K562 (cell line): ENCODE measurements around the gene RNF123. TPM values are rescaled to one million over a fixed set of nuclear protein-coding genes. Genes with fewer than 3 reads are reported as not detected.

Experiments
- CBX1 ChIP-seq: sonication (generic); IDR thresholded peaks from 2 replicates; pipeline ENCODE4 v1.6.1; 2016; ENCODE audit warnings: antibody characterized with exemption, low read depth, mild to moderate bottlenecking
- CCNT2 ChIP-seq: IDR thresholded peaks from 2 replicates; pipeline ENCODE4 v1.6.1; 2011; ENCODE audit warnings: borderline replicate concordance, low read depth, mild to moderate bottlenecking, moderate library complexity, mixed read lengths, low read length; ENCODE audit not compliant: insufficient read length; ENCODE audit errors: extremely low read depth
- E2F5 ChIP-seq: sonication (generic); formaldehyde crosslinking; IDR thresholded peaks from 2 replicates; pipeline ENCODE4 v1.8.0; 2022; ENCODE audit warnings: mild to moderate bottlenecking, missing genetic modification reagents
- FIP1L1 ChIP-seq: fragments of 200-400 bp; formaldehyde crosslinking; IDR thresholded peaks from 2 replicates; pipeline ENCODE4 v1.6.1; 2018; ENCODE audit warnings: mild to moderate bottlenecking, low read depth, low read length; ENCODE audit not compliant: poor library complexity, severe bottlenecking
- GABPB1 ChIP-seq: sonication (generic); formaldehyde crosslinking; IDR thresholded peaks from 2 replicates; pipeline ENCODE4 v1.8.0; 2022; ENCODE audit warnings: mild to moderate bottlenecking, missing genetic modification reagents
- HMG20B ChIP-seq: fragments of 250-450 bp; sonication (Bioruptor Pico); IDR thresholded peaks from 2 replicates; pipeline ENCODE4 v1.5.0; 2021; ENCODE audit warnings: mild to moderate bottlenecking
- HMGN3 ChIP-seq: IDR thresholded peaks from 2 replicates; pipeline ENCODE4 v1.6.1; 2011; ENCODE audit warnings: borderline replicate concordance, low read depth, mild to moderate bottlenecking, mixed read lengths, low read length; ENCODE audit not compliant: insufficient read length; ENCODE audit errors: extremely low read depth
- MTA3 ChIP-seq: fragments of 450-650 bp; formaldehyde crosslinking; IDR thresholded peaks from 2 replicates; pipeline ENCODE4 v1.6.1; 2017; ENCODE audit warnings: mild to moderate bottlenecking, borderline replicate concordance
- PCBP2 ChIP-seq: fragments of 200-400 bp; formaldehyde crosslinking; IDR thresholded peaks from 2 replicates; pipeline ENCODE4 v1.6.1; 2018; ENCODE audit warnings: low read length, low read depth, mild to moderate bottlenecking, moderate library complexity; ENCODE audit not compliant: poor library complexity, severe bottlenecking
- POLR2G ChIP-seq: fragments of 200-400 bp; formaldehyde crosslinking; IDR thresholded peaks from 2 replicates; pipeline ENCODE4 v1.6.1; 2017; ENCODE audit warnings: low read depth, mild to moderate bottlenecking, antibody characterized with exemption, low read length, moderate library complexity
- PREB ChIP-seq: sonication (generic); formaldehyde crosslinking; IDR thresholded peaks from 2 replicates; pipeline ENCODE4 v1.8.1; 2023; ENCODE audit warnings: mild to moderate bottlenecking, missing genetic modification reagents
- SMAD3 ChIP-seq: fragments of 450-650 bp; formaldehyde crosslinking; conservative IDR thresholded peaks from 2 replicates; pipeline ENCODE4 v1.4.0; 2020; ENCODE audit warnings: mild to moderate bottlenecking
- SP2 ChIP-seq: IDR thresholded peaks from 2 replicates; pipeline ENCODE4 v1.6.1; 2011; ENCODE audit warnings: mild to moderate bottlenecking, low read depth, low read length, moderate library complexity; ENCODE audit not compliant: poor library complexity, severe bottlenecking; ENCODE audit errors: extremely low read depth
- SPI1 ChIP-seq: IDR thresholded peaks from 2 replicates; pipeline ENCODE4 v1.6.1; 2011; ENCODE audit warnings: low read depth, low read length, control low read depth, borderline replicate concordance
- SRF ChIP-seq, 2 experiments: fragments of 250-450, 450-650 bp in 1 of 2; sonication (Bioruptor Pico) in 1 of 2; sonication (generic) in 1 of 2; formaldehyde crosslinking; IDR thresholded peaks; 2 replicates each; pipeline versions ENCODE4 v1.5.0 to v1.5.1; 2020 to 2022; ENCODE audit warnings: mild to moderate bottlenecking in 1 of 2, missing genetic modification reagents in 1 of 2
- SUPT5H ChIP-seq: fragments of 450-650 bp; IDR thresholded peaks from 2 replicates; pipeline ENCODE4 v1.6.1; 2016
- TCF15 ChIP-seq: fragments of 250-450 bp; sonication (Bioruptor Pico); IDR thresholded peaks from 2 replicates; pipeline ENCODE4 v1.8.0; 2022; ENCODE audit warnings: moderate library complexity, mild to moderate bottlenecking, inconsistent platforms
- ZBTB1 ChIP-seq: sonication (generic); formaldehyde crosslinking; IDR thresholded peaks from 2 replicates; pipeline ENCODE4 v1.8.1; 2023; ENCODE audit warnings: missing genetic modification reagents, low read depth, mild to moderate bottlenecking, borderline replicate concordance
- ZBTB2 ChIP-seq: fragments of 450-650 bp; IDR thresholded peaks from 2 replicates; pipeline ENCODE4 v1.6.1; 2016; ENCODE audit warnings: antibody characterized with exemption
- ZNF436 ChIP-seq: fragments of 250-450, 450-650 bp; sonication (Bioruptor Pico); formaldehyde crosslinking; IDR thresholded peaks from 2 replicates; pipeline ENCODE4 v1.7.0; 2020; ENCODE audit warnings: mild to moderate bottlenecking
- ZNF551 ChIP-seq: fragments of 250-450 bp; sonication (Bioruptor Pico); IDR thresholded peaks from 2 replicates; pipeline ENCODE4 v1.5.0; 2021; ENCODE audit warnings: mild to moderate bottlenecking, moderate library complexity
- ZNF764 ChIP-seq: fragments of 250-450 bp; sonication (Bioruptor Pico); IDR thresholded peaks from 2 replicates; pipeline ENCODE4 v1.4.0; 2020; ENCODE audit warnings: low read depth, mild to moderate bottlenecking, moderate library complexity
- polyA plus RNA-seq, 8 experiments: library from polyadenylated mRNA; depleted of rRNA in 4 of 8; stranded (reverse) in 5 of 8; unstranded in 3 of 8; fragments of >200 nt; fragmentation: Nextera tagmentation in 2 of 8; fragmentation: Illumina TruSeq in 1 of 8; extraction: Ambion mirVana in 2 of 8; extraction: Trizol in 1 of 8; gene quantifications; 2 replicates each; pipeline versions ENCODE4 v1.2.1 to v1.2.3, GENCODE V29; 2011 to 2014; ENCODE audit warnings: inconsistent platforms in 1 of 8, missing spikeins in 1 of 8
- total RNA-seq, 7 experiments: library from RNA; depleted of rRNA in 6 of 7; stranded (reverse); fragments of >200 nt in 6 of 7; fragmentation: Illumina TruSeq in 2 of 7; extraction: Trizol in 2 of 7; gene quantifications; 2 replicates each; pipeline versions ENCODE4 v1.2.1 to v1.2.3, GENCODE V29; 2011 to 2021; ENCODE audit warnings: low replicate concordance in 1 of 7

RNF123 gene
- total and polyA plus RNA-seq, 9 of the 15 experiments (the other 6 are each of a cell fraction or from before 2014, with no cell fraction given) = 8.7 to 53.1 (median 17.5) TPM

- TF ChIP-seq PREB (CRISPR knock-in tag) (no peak), FIP1L1 (peak; percentile 64), ZBTB1 (CRISPR knock-in tag) (no peak), SP2 (peak; percentile 12), CCNT2 (peak; percentile 41), ZNF551 (CRISPR knock-in tag) (no peak), TCF15 (no peak), ZNF764 (no peak), GABPB1 (CRISPR knock-in tag) (peak; percentile 96), MTA3 (0 out of 2 replicates have a peak, but pooled peaks have one; percentile 11), POLR2G (peak; percentile 91), SRF (CRISPR knock-in tag; IDR thresholded peaks at IDR 0.05) (0 out of 4 replicates have a peak, but pooled peaks of 1 of the 2 experiments have one; percentile 46), HMGN3 (peak; percentile 25), E2F5 (CRISPR knock-in tag) (no peak), ZNF436 (no peak), SMAD3 (CRISPR knock-in tag) (no peak), ZBTB2 (peak; percentile 84), HMG20B (no peak), SUPT5H (peak; percentile 77), PCBP2 (no peak), SPI1 (0 out of 2 replicates have a peak, but pooled peaks have one; percentile 0), CBX1 (peak; percentile 60; the same call in 1 of the 2 replicates)
Measured at GRCh38 chr3:49673715-49674496, 15.5 kb upstream of the RNF123 start, which contains the start of gene APEH (continued).
